Uterus (tissue), 4 donors: ENCODE measurements around the gene C19orf47. TPM values are rescaled to one million over a fixed set of nuclear protein-coding genes. Genes with fewer than 3 reads are reported as not detected.

Source experiments
- DNase-seq, 2 donors: peaks; one replicate each; pipeline ENCODE4 v3.0.0-alpha.2; 2019 to 2020
- H3K27ac ChIP-seq, 2 donors: fragments of 200-600 bp; sonication (generic); 1 replicate in 1 of 2; 2 replicates in 1 of 2; pipeline ENCODE4 v1.5.1; 2016 to 2018
- H3K27me3 ChIP-seq, 2 donors: fragments of 200-600 bp; sonication (generic); one replicate each; pipeline ENCODE4 v1.5.1; 2018 to 2019; ENCODE audit warnings: control low read depth in 1 of 2
- H3K36me3 ChIP-seq, 2 donors: fragments of 200-600 bp; sonication (generic); one replicate each; pipeline ENCODE4 v1.5.1; 2019; ENCODE audit warnings: control low read depth in 1 of 2
- H3K4me1 ChIP-seq, 2 donors: fragments of 200-600 bp; sonication (generic); one replicate each; pipeline ENCODE4 v1.5.1; 2018 to 2019; ENCODE audit warnings: control low read depth in 1 of 2
- H3K4me3 ChIP-seq, 2 donors: fragments of 200-600 bp; sonication (generic); 1 replicate in 1 of 2; 2 replicates in 1 of 2; pipeline ENCODE4 v1.5.1; 2018 to 2019; ENCODE audit warnings: mild to moderate bottlenecking in 1 of 2
- H3K9me3 ChIP-seq, 2 donors: fragments of 200-600 bp; sonication (generic); one replicate each; pipeline ENCODE4 v1.5.1; 2019; ENCODE audit warnings: control low read depth in 1 of 2
- POLR2A ChIP-seq, 2 donors: fragments of 450-650 bp; IDR thresholded peaks; one replicate each; pipeline ENCODE4 v1.6.1; 2016; ENCODE audit warnings: antibody characterized with exemption in 2 of 2, mild to moderate bottlenecking in 1 of 2, moderate library complexity in 1 of 2
- intact Hi-C: fragments of 100-400 bp; cut with DNase I; formaldehyde crosslinking; loops from one replicate; pipeline ENCODE4 v1.15.1; 2023; ENCODE audit warnings: low total_unique reads
- total RNA-seq, 4 donors: library from RNA; depleted of rRNA in 3 of 4; stranded (reverse); fragments of >200 nt in 3 of 4; gene quantifications; one replicate each; pipeline versions ENCODE4 v1.1.0 to v1.2.4, GENCODE V29; 2014 to 2023
- TF ChIP-seq, protein P1 (sequence below), 4 experiments: fragments of 200-600 bp in 2 of 4; fragments of 450-650 bp in 2 of 4; sonication (generic) in 2 of 4; IDR thresholded peaks; one replicate each; pipeline ENCODE4 v1.5.1; 2016 to 2019; ENCODE audit warnings: antibody characterized with exemption in 4 of 4, mild to moderate bottlenecking in 2 of 4, moderate library complexity in 1 of 4
- donor health status: DM: yes; HTN: yes; CAD: no.

Gene C19orf47
- total RNA-seq, 4 donors from 2014 or later = 7.1 to 21.2 (median 13.3) TPM

DNA sequence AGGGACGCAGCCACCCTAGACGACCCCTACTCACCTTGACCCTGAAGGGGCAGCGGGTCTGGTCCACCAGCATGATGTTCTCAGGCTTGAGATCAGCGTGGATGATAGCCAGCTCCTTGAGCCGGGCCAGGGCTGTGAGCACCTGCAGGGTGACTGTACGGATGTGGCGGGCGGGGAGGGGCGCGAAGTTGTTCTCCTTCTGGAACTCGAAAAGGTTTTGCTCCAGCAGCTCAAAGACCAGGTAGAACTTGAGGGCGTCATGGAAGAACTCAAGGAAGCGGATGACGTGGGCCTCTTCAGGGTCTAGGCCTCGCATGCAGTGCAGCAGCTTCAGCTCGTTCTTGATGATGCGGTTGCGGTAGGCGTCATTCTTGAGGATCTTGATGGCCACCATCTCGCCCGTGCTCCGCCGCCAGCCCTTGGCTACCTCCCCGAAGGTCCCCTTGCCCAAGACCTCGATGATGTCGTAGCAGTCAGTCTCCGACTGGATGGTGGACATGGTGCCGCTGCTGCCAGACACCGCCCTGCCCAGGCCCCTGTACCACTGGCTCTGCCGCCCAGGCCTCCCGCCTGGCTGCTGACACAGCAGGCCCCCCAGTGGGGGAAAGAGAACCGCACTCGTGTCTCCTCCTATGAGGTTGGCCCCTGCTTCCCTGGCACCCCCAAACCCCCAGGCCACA, 41.3 kb upstream of the C19orf47 start:
- no peaks in the 10 kb centered on the region for H3K36me3 ChIP-seq
- no peaks in the 10 kb centered on the region for H3K27me3 ChIP-seq
- no peaks in the 10 kb centered on the region for H3K4me1 ChIP-seq
- no peak overlapping the region for H3K4me3 ChIP-seq
- no peak for DNase-seq
- no peak overlapping the region for H3K27ac ChIP-seq
- intact Hi-C loops = no loop called here
- H3K9me3 ChIP-seq = no peaks in the 10 kb centered on the region
- TF ChIP-seq, protein P1, sequence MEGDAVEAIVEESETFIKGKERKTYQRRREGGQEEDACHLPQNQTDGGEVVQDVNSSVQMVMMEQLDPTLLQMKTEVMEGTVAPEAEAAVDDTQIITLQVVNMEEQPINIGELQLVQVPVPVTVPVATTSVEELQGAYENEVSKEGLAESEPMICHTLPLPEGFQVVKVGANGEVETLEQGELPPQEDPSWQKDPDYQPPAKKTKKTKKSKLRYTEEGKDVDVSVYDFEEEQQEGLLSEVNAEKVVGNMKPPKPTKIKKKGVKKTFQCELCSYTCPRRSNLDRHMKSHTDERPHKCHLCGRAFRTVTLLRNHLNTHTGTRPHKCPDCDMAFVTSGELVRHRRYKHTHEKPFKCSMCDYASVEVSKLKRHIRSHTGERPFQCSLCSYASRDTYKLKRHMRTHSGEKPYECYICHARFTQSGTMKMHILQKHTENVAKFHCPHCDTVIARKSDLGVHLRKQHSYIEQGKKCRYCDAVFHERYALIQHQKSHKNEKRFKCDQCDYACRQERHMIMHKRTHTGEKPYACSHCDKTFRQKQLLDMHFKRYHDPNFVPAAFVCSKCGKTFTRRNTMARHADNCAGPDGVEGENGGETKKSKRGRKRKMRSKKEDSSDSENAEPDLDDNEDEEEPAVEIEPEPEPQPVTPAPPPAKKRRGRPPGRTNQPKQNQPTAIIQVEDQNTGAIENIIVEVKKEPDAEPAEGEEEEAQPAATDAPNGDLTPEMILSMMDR (IDR thresholded peaks at IDR 0.05) = no peak
- no peak for TF ChIP-seq POLR2A (IDR thresholded peaks at IDR 0.05)

DNA sequence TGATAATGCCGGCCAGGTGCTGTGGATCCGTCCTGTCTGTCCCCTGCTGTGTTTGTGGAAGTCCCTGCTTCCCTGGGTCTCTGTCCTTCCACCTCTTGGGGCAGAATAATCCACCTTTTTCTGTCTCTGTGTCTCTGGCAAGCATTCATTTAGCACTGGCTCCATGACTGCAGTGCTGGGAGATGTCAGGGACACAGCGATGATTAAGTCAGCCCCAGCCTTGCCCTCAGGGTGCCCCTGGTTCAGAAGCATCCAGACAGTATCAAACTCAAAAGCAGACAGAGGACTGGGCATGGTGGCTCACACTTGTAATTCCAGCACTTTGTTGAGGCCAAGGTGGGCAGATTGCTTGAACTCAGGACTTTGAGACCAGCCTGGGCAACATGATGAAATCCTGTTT, 40.3 kb upstream of the C19orf47 start:
- Histone ChIP-seq H3K27ac (no peak overlapping the region), H3K27me3 (no peaks in the 10 kb centered on the region), H3K9me3 (no peaks in the 10 kb centered on the region), H3K36me3 (no peaks in the 10 kb centered on the region), H3K4me3 (no peak overlapping the region), H3K4me1 (no peaks in the 10 kb centered on the region)
- no peak for DNase-seq
- no peak for TF ChIP-seq POLR2A (IDR thresholded peaks at IDR 0.05)
- TF ChIP-seq, protein P1 (IDR thresholded peaks at IDR 0.05) = no peak
- intact Hi-C loops = no loop called here

DNA sequence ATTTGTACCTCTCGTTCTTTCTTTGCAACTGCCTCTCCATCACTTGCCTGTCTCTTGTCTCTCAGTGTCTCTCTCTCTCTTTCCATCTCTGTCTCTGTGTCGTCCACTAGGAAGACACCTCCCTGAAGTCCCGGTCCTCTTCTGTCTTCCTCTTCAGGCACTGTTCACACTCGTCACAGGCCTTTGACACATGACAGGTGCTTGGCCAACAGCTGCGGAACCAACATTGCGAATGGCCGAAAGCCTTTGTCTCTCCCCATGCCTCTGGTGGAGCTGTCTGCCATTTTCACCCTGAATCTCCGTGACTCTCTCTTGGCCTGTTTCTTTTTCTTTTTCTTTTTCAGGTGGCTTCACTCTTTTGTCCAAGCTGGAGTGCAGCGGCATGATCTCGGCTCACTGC, 39.0 kb upstream of the C19orf47 start:
- Histone ChIP-seq H3K4me3 (no peak overlapping the region), H3K27ac (no peak overlapping the region), H3K27me3 (no peaks in the 10 kb centered on the region), H3K36me3 (no peaks in the 10 kb centered on the region), H3K4me1 (no peaks in the 10 kb centered on the region), H3K9me3 (no peaks in the 10 kb centered on the region)
- DNase-seq = no peak
- no peak for TF ChIP-seq POLR2A (IDR thresholded peaks at IDR 0.05)
- TF ChIP-seq, protein P1 (IDR thresholded peaks at IDR 0.05) = no peak
- intact Hi-C loops = no loop called here

DNA sequence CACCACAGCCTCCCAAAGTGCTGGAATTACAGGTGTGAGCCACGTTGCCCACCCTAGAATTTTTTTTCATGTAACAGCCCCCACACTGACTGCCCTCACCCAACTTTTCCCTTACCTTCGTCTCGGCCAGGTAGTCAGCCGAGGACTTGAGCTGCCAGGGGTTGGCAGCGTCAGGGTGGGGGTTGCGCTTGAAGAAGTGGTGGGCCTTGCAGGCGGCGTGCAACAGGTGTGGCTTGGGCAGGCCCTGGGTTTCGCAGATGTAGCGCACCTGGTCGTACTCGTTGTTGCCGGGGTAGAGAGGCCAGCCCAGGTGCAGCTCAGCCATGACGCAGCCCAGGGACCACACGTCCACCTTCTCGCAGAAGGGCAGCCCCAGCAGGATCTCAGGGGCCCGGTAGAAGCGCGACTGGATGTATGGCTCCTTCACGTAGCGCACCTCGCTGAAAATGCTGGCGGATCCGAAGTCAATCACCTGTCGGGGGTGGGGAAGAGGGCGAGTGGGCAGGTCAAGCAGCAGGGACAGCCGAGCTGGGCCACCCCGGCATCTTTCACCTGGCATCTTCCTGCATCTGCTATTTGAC, 35.6 kb upstream of the C19orf47 start:
- Histone ChIP-seq H3K4me1 (no peaks in the 10 kb centered on the region), H3K4me3 (no peak overlapping the region), H3K36me3 (no peaks in the 10 kb centered on the region), H3K9me3 (no peaks in the 10 kb centered on the region), H3K27me3 (no peaks in the 10 kb centered on the region), H3K27ac (no peak overlapping the region)
- no peak for DNase-seq
- intact Hi-C loops = no loop called here
- TF ChIP-seq, protein P1 (IDR thresholded peaks at IDR 0.05) = no peak
- no peak for TF ChIP-seq POLR2A (IDR thresholded peaks at IDR 0.05)

DNA sequence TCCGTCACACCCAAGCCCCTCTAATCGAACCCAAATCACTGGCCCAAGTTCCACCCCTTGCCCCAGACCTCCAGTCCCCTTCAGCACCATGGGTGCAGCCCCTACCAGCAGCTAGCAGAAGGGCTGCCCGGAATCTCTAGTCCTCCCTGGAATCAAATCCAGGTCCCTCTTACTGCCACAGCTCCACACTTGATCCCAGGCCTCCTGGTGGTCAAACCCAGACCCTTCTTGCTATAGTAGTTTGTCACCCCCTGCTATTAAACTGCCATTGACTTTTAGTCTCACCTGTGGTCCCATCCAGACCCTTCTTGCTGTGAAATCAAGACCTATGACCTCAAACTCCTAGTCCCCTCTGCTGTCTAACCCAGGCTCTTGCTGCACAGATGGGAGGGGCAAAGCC, 33.1 kb upstream of the C19orf47 start:
- H3K27me3 ChIP-seq = no peaks in the 10 kb centered on the region
- intact Hi-C loops = no loop called here
- DNase-seq = no peak

More for the DNA sequence above, 33.1 kb upstream of the C19orf47 start:
- TF ChIP-seq, protein P1 (IDR thresholded peaks at IDR 0.05) = no peak
- TF ChIP-seq POLR2A (IDR thresholded peaks at IDR 0.05) = no peak
- no peaks in the 10 kb centered on the region for H3K36me3 ChIP-seq
- H3K4me1 ChIP-seq = no peaks in the 10 kb centered on the region
- no peak overlapping the region for H3K27ac ChIP-seq
- H3K9me3 ChIP-seq = no peaks in the 10 kb centered on the region
- no peak overlapping the region for H3K4me3 ChIP-seq
